PC-3 (cell line): ENCODE data around the gene DIAPH3. TPM values are rescaled to one million over a fixed set of nuclear protein-coding genes. Genes with fewer than 3 reads are reported as not detected.
"Not testable (repeated sequence)": the region's sequence is repeated elsewhere in the genome, so short reads cannot be mapped to it uniquely, and the experiment has no call there.

Source experiments
- ATAC-seq: fragments of 200-7000 bp; cut with Tn5 transposase; 2 replicates; pipeline ENCODE4 v1.9.1; 2020; ENCODE audit warnings: mild to moderate bottlenecking, moderate library complexity
- BruUV-seq: library from RNA; stranded (reverse); fragments of 400-500 nt; replicated peaks from 2 replicates; lab custom pipeline; 2021; lab: Mats Ljungman, UMichigan
- CTCF ChIA-PET: fragments of 300-600 bp; sonication (Branson Sonifier 250); formaldehyde crosslinking; loops from one replicate; lab custom pipeline; 2022; ENCODE audit warnings: antibody characterized with exemption; lab: Charles Lee
- POLR2A ChIA-PET: fragments of 300-600 bp; sonication (Branson Sonifier 250); formaldehyde crosslinking; loops from one replicate; lab custom pipeline; 2022; ENCODE audit warnings: antibody characterized with exemption; ENCODE audit not compliant: unreplicated experiment; lab: Charles Lee
- DNase-seq: peaks from one replicate; pipeline ENCODE4 v3.0.0-alpha.2; 2015
- H2AFZ ChIP-seq: fragments of 300-600 bp; sonication (generic); 2 replicates; pipeline ENCODE4 v1.6.0; 2016; ENCODE audit warnings: antibody characterized with exemption, low read length
- H3F3A ChIP-seq: fragments of 300-600 bp; sonication (generic); one replicate; pipeline ENCODE4 v1.6.0; 2017; ENCODE audit warnings: antibody characterized with exemption, low read length, control low read depth, mild to moderate bottlenecking; ENCODE audit not compliant: unreplicated experiment
- H3K27ac ChIP-seq: fragments of 300-600 bp; sonication (generic); 2 replicates; pipeline ENCODE4 v1.5.1; 2016; ENCODE audit warnings: mild to moderate bottlenecking, low read length
- H3K27me3 ChIP-seq: fragments of 300-600 bp; sonication (generic); 2 replicates; pipeline ENCODE4 v1.6.1; 2016; ENCODE audit warnings: low read length, mixed read lengths
- H3K36me3 ChIP-seq: fragments of 300-600 bp; sonication (generic); 2 replicates; pipeline ENCODE4 v1.6.1; 2016; ENCODE audit warnings: low read depth, mixed run types, low read length, mixed read lengths
- H3K4me1 ChIP-seq: fragments of 300-600 bp; sonication (generic); 2 replicates; pipeline ENCODE4 v1.5.1; 2016; ENCODE audit warnings: low read length; ENCODE audit not compliant: insufficient read depth
- H3K4me2 ChIP-seq: fragments of 300-600 bp; sonication (generic); 2 replicates; pipeline ENCODE4 v1.6.0; 2016; ENCODE audit warnings: low read length
- H3K4me3 ChIP-seq: fragments of 300-600 bp; sonication (generic); 2 replicates; pipeline ENCODE4 v1.5.1; 2016; ENCODE audit warnings: mild to moderate bottlenecking, low read length, mixed read lengths
- H3K79me2 ChIP-seq: fragments of 300-600 bp; sonication (generic); 2 replicates; pipeline ENCODE4 v1.6.1; 2017; ENCODE audit warnings: low read length, mixed read lengths
- H3K9ac ChIP-seq: fragments of 300-600 bp; sonication (generic); 2 replicates; pipeline ENCODE4 v1.6.0; 2016; ENCODE audit warnings: mild to moderate bottlenecking, low read length
- H3K9me2 ChIP-seq: fragments of 300-600 bp; sonication (generic); replicated peaks from 2 replicates; pipeline ENCODE4 v1.6.1; 2016; ENCODE audit warnings: mixed run types, low read length, mixed read lengths
- H3K9me3 ChIP-seq: fragments of 300-600 bp; sonication (generic); 2 replicates; pipeline ENCODE4 v1.6.1; 2016; ENCODE audit warnings: low read length, mixed read lengths
- H4K20me1 ChIP-seq: fragments of 300-600 bp; sonication (generic); 2 replicates; pipeline ENCODE4 v1.6.1; 2016; ENCODE audit warnings: low read length, mixed read lengths
- EZH2 ChIP-seq: fragments of 300-600 bp; sonication (generic); IDR thresholded peaks from one replicate; pipeline ENCODE4 v1.6.1; 2017; ENCODE audit warnings: antibody characterized with exemption, mild to moderate bottlenecking, low read length; ENCODE audit not compliant: unreplicated experiment
- EZH2phosphoT487 ChIP-seq: fragments of 300-600 bp; sonication (generic); IDR thresholded peaks from 2 replicates; pipeline ENCODE4 v1.6.1; 2018; ENCODE audit warnings: mild to moderate bottlenecking, antibody characterized with exemption, low read length, borderline replicate concordance
- intact Hi-C: fragments of 100-400 bp; cut with micrococcal nuclease; formaldehyde crosslinking; loops from 2 replicates; pipeline ENCODE4 v1.9.0; 2023
- total RNA-seq: library from RNA; depleted of rRNA; stranded (reverse); fragments of >200 nt; gene quantifications from 2 replicates; pipeline ENCODE4 v1.2.3, GENCODE V29; 2014
- TF ChIP-seq, protein P1 (sequence below): fragments of 300-600 bp; sonication (generic); conservative IDR thresholded peaks from 2 replicates; pipeline ENCODE4 v1.5.1; 2017; ENCODE audit warnings: antibody characterized with exemption, low read depth, mild to moderate bottlenecking, low read length

The DIAPH3 gene
- total RNA-seq, 1 experiment from 2014 or later = 7.6 TPM

DNA sequence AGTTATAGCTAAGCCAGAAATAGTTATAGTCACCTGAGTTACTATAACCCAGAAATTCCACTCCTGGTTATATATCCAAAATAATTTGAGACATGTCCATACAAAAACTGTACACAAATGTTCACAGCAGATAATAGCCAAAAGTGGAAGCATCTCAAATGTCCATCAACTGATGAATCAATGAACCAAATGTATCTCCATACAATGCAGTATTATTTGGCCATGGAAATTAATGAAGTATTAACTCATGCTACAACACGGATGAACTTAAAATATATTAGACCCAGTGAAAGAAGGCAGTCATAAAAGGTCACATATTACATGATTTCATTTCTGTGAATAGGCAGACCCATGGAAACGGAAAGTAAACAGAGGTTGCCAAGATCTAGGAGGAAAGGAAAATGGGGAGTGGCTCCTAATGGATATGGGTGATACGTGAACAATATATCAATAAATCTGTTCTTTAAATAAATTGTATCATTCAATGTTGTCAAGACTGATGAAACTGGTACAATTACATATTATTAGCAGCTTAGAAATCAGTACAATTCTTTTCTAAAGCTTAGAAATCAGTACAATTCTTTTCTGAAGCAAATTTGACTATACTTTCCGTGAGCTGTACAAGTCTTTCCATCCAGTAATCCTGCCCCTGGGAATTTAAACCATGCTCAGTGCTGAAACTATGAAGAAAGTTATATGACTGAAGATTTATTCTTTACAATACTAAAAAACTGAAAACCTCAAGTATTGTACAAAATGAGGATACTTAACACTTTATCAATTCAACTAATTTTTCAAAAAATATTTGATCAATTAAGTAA, 47.0 kb upstream of the DIAPH3 start:
- Histone ChIP-seq H3K27ac (no peak overlapping the region), H3K4me3 (no peak overlapping the region), H3F3A (no peaks in the 10 kb centered on the region), H3K27me3 (peaks cover 40% of the 10 kb centered on the region), H3K4me2 (no peak overlapping the region), H2AFZ (no peak overlapping the region), H4K20me1 (no peaks in the 10 kb centered on the region), H3K9ac (no peak overlapping the region), H3K36me3 (no peaks in the 10 kb centered on the region), H3K79me2 (no peaks in the 10 kb centered on the region), H3K9me3 (no peaks in the 10 kb centered on the region), H3K4me1 (no peaks in the 10 kb centered on the region), H3K9me2 (no peaks in the 10 kb centered on the region)
- TF ChIP-seq EZH2 = no peak
- no peak for TF ChIP-seq EZH2phosphoT487
- TF ChIP-seq, protein P1, sequence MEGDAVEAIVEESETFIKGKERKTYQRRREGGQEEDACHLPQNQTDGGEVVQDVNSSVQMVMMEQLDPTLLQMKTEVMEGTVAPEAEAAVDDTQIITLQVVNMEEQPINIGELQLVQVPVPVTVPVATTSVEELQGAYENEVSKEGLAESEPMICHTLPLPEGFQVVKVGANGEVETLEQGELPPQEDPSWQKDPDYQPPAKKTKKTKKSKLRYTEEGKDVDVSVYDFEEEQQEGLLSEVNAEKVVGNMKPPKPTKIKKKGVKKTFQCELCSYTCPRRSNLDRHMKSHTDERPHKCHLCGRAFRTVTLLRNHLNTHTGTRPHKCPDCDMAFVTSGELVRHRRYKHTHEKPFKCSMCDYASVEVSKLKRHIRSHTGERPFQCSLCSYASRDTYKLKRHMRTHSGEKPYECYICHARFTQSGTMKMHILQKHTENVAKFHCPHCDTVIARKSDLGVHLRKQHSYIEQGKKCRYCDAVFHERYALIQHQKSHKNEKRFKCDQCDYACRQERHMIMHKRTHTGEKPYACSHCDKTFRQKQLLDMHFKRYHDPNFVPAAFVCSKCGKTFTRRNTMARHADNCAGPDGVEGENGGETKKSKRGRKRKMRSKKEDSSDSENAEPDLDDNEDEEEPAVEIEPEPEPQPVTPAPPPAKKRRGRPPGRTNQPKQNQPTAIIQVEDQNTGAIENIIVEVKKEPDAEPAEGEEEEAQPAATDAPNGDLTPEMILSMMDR = no peak
- no peak for ATAC-seq
- CTCF ChIA-PET = no interaction called here
- POLR2A ChIA-PET = no interaction called here
- BruUV-seq = no TSS peak
- intact Hi-C loops = no loop called here
- DNase-seq = no peak

DNA sequence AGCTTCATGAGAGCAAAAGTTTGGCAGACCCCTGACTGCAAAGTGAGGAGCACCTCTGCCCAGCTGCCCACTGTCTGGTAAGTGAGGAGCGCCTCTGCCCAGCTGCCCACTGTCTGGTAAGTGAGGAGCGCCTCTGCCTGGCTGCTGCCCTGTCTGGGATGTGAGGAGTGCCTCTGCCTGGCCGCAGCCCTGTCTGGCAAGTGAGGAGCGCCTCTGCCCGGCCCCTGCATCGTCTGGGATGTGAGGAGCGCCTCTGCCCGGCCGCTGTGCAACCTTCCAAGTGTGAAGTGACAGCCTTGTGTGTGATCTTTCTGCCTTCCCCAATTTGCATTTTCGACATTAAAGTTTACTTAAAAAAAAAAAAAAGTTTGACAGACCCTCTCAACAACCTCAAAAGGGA, 41.8 kb upstream of the DIAPH3 start:
- H3K4me2 ChIP-seq, H3K4me1 ChIP-seq, H4K20me1 ChIP-seq, H3F3A ChIP-seq, H3K9me3 ChIP-seq, CTCF ChIA-PET, H2AFZ ChIP-seq, H3K36me3 ChIP-seq, H3K27ac ChIP-seq, intact Hi-C loops, H3K4me3 ChIP-seq, BruUV-seq, H3K79me2 ChIP-seq, POLR2A ChIA-PET, DNase-seq, H3K9ac ChIP-seq, ATAC-seq, H3K9me2 ChIP-seq: not testable (repeated sequence)
- peaks cover 47% of the 10 kb centered on the region for H3K27me3 ChIP-seq

DNA sequence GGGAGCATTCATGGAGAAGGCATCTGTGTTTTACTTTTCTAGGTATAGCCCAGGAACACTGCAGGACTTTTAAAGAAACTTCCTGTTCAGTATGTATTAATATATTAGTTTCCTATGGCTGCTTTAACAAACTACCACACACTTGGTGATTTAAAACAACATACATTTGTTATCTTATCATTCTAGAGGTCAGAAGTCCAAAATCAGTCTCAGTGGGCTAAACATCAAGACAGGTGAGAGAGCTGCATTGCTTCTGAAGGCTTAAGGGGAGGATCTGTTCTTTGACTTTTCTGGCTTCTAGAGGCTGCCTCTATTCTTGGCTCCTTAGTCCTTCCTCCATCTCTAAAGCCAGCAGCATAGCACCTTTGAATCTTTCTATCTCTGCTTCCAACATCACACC, 37.6 kb upstream of the DIAPH3 start:
- no peak for TF ChIP-seq EZH2
- no peak for TF ChIP-seq EZH2phosphoT487
- TF ChIP-seq, protein P1 = no peak
- DNase-seq = no peak
- CTCF ChIA-PET = no interaction called here
- POLR2A ChIA-PET = no interaction called here
- no TSS peak for BruUV-seq
- no peaks in the 10 kb centered on the region for H3K4me1 ChIP-seq
- H3K9me2 ChIP-seq = no peaks in the 10 kb centered on the region
- H3K4me3 ChIP-seq = no peak overlapping the region
- ATAC-seq = no peak
- H3K27me3 ChIP-seq = peaks cover 30% of the 10 kb centered on the region
- no peak overlapping the region for H3K9ac ChIP-seq
- H3K9me3 ChIP-seq = no peaks in the 10 kb centered on the region
- intact Hi-C loops = no loop called here
- no peak overlapping the region for H3K27ac ChIP-seq
- no peaks in the 10 kb centered on the region for H3F3A ChIP-seq
- no peak overlapping the region for H2AFZ ChIP-seq
- no peaks in the 10 kb centered on the region for H3K79me2 ChIP-seq
- H4K20me1 ChIP-seq = no peaks in the 10 kb centered on the region
- H3K36me3 ChIP-seq = no peaks in the 10 kb centered on the region
- no peak overlapping the region for H3K4me2 ChIP-seq

DNA sequence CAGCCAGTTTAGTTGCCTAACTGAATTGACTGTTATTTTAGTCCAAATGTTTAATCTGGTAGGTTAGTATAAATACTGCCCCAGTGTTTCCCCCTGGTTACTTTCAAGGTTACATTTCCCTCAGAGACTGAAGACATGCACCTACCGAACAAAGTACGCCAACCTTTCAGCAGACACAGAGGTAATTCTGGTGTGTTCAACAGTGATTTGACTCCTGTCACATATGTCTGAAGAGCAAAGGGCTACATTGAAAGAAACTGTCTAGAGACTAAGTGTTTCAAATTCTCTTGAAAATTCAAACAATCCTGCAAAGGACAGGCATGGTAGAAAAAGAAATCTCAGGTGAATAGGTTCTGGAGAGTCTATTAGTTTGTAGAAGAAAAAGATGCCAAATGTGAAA, 32.2 kb upstream of the DIAPH3 start:
- H3K9me2 ChIP-seq, H3K36me3 ChIP-seq, H3K4me2 ChIP-seq, ATAC-seq, H3F3A ChIP-seq, H3K9me3 ChIP-seq, intact Hi-C loops, H4K20me1 ChIP-seq, H3K9ac ChIP-seq, H3K27ac ChIP-seq, POLR2A ChIA-PET, H3K4me3 ChIP-seq, H3K4me1 ChIP-seq, H3K27me3 ChIP-seq, DNase-seq, CTCF ChIA-PET, H3K79me2 ChIP-seq, BruUV-seq, H2AFZ ChIP-seq: not testable (repeated sequence)
